ENCODE data around the gene EFNA4. TPM values are rescaled to one million over a fixed set of nuclear protein-coding genes. Genes with fewer than 3 reads are reported as not detected.

Gene EFNA4
- total RNA-seq, 1 donor from 2014 or later, result 11.8 TPM

GRCh38 chr1:155107309-155108264, 44.0 kb downstream of the EFNA4 start:
- H3K27me3 ChIP-seq (ENCODE audit: insufficient read depth, low read length), result peaks cover 9% of the 10 kb centered on the region
- no peak overlapping the region for H3K4me2 ChIP-seq (ENCODE audit: low read length)
- no peaks in the 10 kb centered on the region for H3K79me2 ChIP-seq (ENCODE audit: insufficient read depth, low read length)
- no peaks in the 10 kb centered on the region for H3K36me3 ChIP-seq (ENCODE audit: insufficient read depth, low read length)
- H2AFZ ChIP-seq (ENCODE audit: low read depth, low read length), result no peak overlapping the region
- Mint-ChIP-seq H3K36me3 (ENCODE audit: low read depth, unreplicated experiment) (peaks cover 1% of the 10 kb centered on the region), H3K4me3 (ENCODE audit: unreplicated experiment) (no peak overlapping the region), H3K27ac (ENCODE audit: unreplicated experiment) (no peak overlapping the region), H3K9me3 (ENCODE audit: unreplicated experiment) (peaks cover 2% of the 10 kb centered on the region), H3K4me1 (ENCODE audit: low read depth, unreplicated experiment) (no peaks in the 10 kb centered on the region), H3K27me3 (ENCODE audit: low read depth, unreplicated experiment) (peaks cover 30% of the 10 kb centered on the region)
- no peaks in the 10 kb centered on the region for H3K9me3 ChIP-seq (ENCODE audit: insufficient read depth, low read depth, low read length)
- H3K4me1 ChIP-seq (ENCODE audit: insufficient read depth, low read length), result no peaks in the 10 kb centered on the region
- no peaks in the 10 kb centered on the region for H4K20me1 ChIP-seq (ENCODE audit: insufficient read depth, low read length)
- H3K4me3 ChIP-seq (ENCODE audit: insufficient read depth, low read depth, low read length), result no peak overlapping the region
- H3K9ac ChIP-seq (ENCODE audit: low read length), result no peak overlapping the region
- TF ChIP-seq EZH2 (IDR thresholded peaks at IDR 0.05; ENCODE audit: insufficient read depth, low read length), result no peak
- TF ChIP-seq CTCF (IDR thresholded peaks at IDR 0.05; ENCODE audit: insufficient read depth, low read depth, low read length), result no peak
- H3K27ac ChIP-seq (ENCODE audit: low read depth, low read length), result no peak overlapping the region
- no peak for DNase-seq (ENCODE audit: low read depth)
- no peak for FAIRE-seq

- Histone ChIP-seq H4K20me1 (ENCODE audit: insufficient read depth, low read length) (no peaks in the 10 kb centered on the region), H3K9ac (ENCODE audit: low read length) (no peak overlapping the region), H3K9me3 (ENCODE audit: insufficient read depth, low read depth, low read length) (no peaks in the 10 kb centered on the region), H2AFZ (ENCODE audit: low read depth, low read length) (no peak overlapping the region), H3K4me3 (ENCODE audit: insufficient read depth, low read depth, low read length) (no peak overlapping the region), H3K4me2 (ENCODE audit: low read length) (no peak overlapping the region), H3K27me3 (ENCODE audit: insufficient read depth, low read length) (peaks cover 9% of the 10 kb centered on the region), H3K36me3 (ENCODE audit: insufficient read depth, low read length) (no peaks in the 10 kb centered on the region), H3K79me2 (ENCODE audit: insufficient read depth, low read length) (no peaks in the 10 kb centered on the region), H3K4me1 (ENCODE audit: insufficient read depth, low read length) (no peaks in the 10 kb centered on the region), H3K27ac (ENCODE audit: low read depth, low read length) (no peak overlapping the region)
- DNase-seq (ENCODE audit: low read depth), result no peak
- Mint-ChIP-seq H3K27ac (ENCODE audit: unreplicated experiment) (no peak overlapping the region), H3K36me3 (ENCODE audit: low read depth, unreplicated experiment) (peaks cover 1% of the 10 kb centered on the region), H3K4me1 (ENCODE audit: low read depth, unreplicated experiment) (no peaks in the 10 kb centered on the region), H3K9me3 (ENCODE audit: unreplicated experiment) (peaks cover 2% of the 10 kb centered on the region), H3K4me3 (ENCODE audit: unreplicated experiment) (no peak overlapping the region), H3K27me3 (ENCODE audit: low read depth, unreplicated experiment) (peaks cover 30% of the 10 kb centered on the region)
- TF ChIP-seq EZH2 (IDR thresholded peaks at IDR 0.05; ENCODE audit: insufficient read depth, low read length), result no peak
- no peak for TF ChIP-seq CTCF (IDR thresholded peaks at IDR 0.05; ENCODE audit: insufficient read depth, low read depth, low read length)
- no peak for FAIRE-seq
Observed at GRCh38 chr1:155108296-155108695, 44.8 kb downstream of the EFNA4 start.

GRCh38 chr1:155110381-155110780, 46.8 kb downstream of the EFNA4 start:
- Histone ChIP-seq H3K4me1 (ENCODE audit: insufficient read depth, low read length) (no peaks in the 10 kb centered on the region), H3K4me2 (ENCODE audit: low read length) (no peak overlapping the region), H3K27ac (ENCODE audit: low read depth, low read length) (no peak overlapping the region), H3K27me3 (ENCODE audit: insufficient read depth, low read length) (peaks cover 11% of the 10 kb centered on the region), H3K9me3 (ENCODE audit: insufficient read depth, low read depth, low read length) (no peaks in the 10 kb centered on the region), H2AFZ (ENCODE audit: low read depth, low read length) (no peak overlapping the region), H4K20me1 (ENCODE audit: insufficient read depth, low read length) (no peaks in the 10 kb centered on the region), H3K79me2 (ENCODE audit: insufficient read depth, low read length) (no peaks in the 10 kb centered on the region), H3K36me3 (ENCODE audit: insufficient read depth, low read length) (no peaks in the 10 kb centered on the region), H3K9ac (ENCODE audit: low read length) (no peak overlapping the region), H3K4me3 (ENCODE audit: insufficient read depth, low read depth, low read length) (no peak overlapping the region)
- Mint-ChIP-seq H3K36me3 (ENCODE audit: low read depth, unreplicated experiment) (peaks cover 1% of the 10 kb centered on the region), H3K27me3 (ENCODE audit: low read depth, unreplicated experiment) (peaks cover 31% of the 10 kb centered on the region), H3K4me3 (ENCODE audit: unreplicated experiment) (no peak overlapping the region), H3K4me1 (ENCODE audit: low read depth, unreplicated experiment) (no peaks in the 10 kb centered on the region), H3K9me3 (ENCODE audit: unreplicated experiment) (peaks cover 2% of the 10 kb centered on the region), H3K27ac (ENCODE audit: unreplicated experiment) (no peak overlapping the region)
- TF ChIP-seq CTCF (IDR thresholded peaks at IDR 0.05; ENCODE audit: insufficient read depth, low read depth, low read length), result no peak
- TF ChIP-seq EZH2 (IDR thresholded peaks at IDR 0.05; ENCODE audit: insufficient read depth, low read length), result no peak
- DNase-seq (ENCODE audit: low read depth) (no peak), FAIRE-seq (no peak)
